ENCODE results near the gene ATP7B. TPM values are rescaled to one million over a fixed set of nuclear protein-coding genes. Genes with fewer than 3 reads are reported as not detected.

ATP7B gene
- total and polyA plus RNA-seq, 2 of the 4 experiments (the other 2 are of a cell fraction), result 2.7 to 2.9 TPM

DNA sequence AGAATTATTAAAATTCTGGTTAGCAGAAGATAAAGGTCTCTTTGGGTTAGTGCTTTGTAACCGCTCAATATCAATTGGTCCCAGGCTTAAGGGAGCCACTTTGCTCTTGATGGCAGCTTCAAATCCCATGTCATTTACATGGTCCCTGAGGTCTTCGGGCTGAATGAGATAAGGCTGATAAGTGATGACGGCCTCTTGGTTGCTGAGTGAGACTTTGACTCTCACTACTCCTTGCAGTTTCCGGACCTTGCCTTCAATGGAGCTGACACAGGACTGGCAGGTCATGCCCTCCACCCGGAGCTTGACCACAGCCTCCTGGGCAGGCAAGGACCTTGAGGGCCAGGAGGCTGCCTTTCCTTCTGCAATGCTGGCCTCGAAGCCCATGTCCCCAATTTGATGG lies 36.8 kb downstream of the ATP7B start:
- Histone ChIP-seq H3K79me1 (ENCODE audit: low read depth in 1 of 2, low read length in 2 of 2) (no peaks in the 10 kb centered on the region), H3K9me3 (ENCODE audit: control insufficient read depth, insufficient read depth, low read length) (no peaks in the 10 kb centered on the region), H3K27me3 (ENCODE audit: control insufficient read depth, insufficient read depth, low read length) (peaks cover 3% of the 10 kb centered on the region; the same call in 1 of the 2 replicates), H2BK5ac (ENCODE audit: low read depth, low read length, poor library complexity, severe bottlenecking) (no peak overlapping the region), H3K4me1 (ENCODE audit: control insufficient read depth, insufficient read depth, low read length) (no peaks in the 10 kb centered on the region), H2BK15ac (ENCODE audit: low read depth, low read length) (no peak overlapping the region), H2BK20ac (ENCODE audit: low read depth, low read length) (no peak overlapping the region), H2AK5ac (ENCODE audit: low read depth, low read length) (no peak overlapping the region), H4K5ac (ENCODE audit: low read depth, low read length) (no peak overlapping the region), H4K91ac (ENCODE audit: insufficient read depth, low read depth, low read length) (no peak overlapping the region), H2AK9ac (replicated peaks; ENCODE audit: low read depth, low read length, poor library complexity) (no peak overlapping the region), H4K8ac (ENCODE audit: low read depth in 2 of 2, low read length in 2 of 2) (no peak overlapping the region), H3K9me1 (ENCODE audit: insufficient read depth, low read length) (no peaks in the 10 kb centered on the region), H2BK120ac (ENCODE audit: low read depth, low read length) (no peak overlapping the region), H3K27ac (ENCODE audit: insufficient read depth, low read length) (no peak overlapping the region), H3K4me2 (ENCODE audit: low read depth, low read length) (no peak overlapping the region), H3K4ac (ENCODE audit: low read depth, low read length) (no peak overlapping the region), H3K36me3 (ENCODE audit: control insufficient read depth, insufficient read depth, low read length) (no peaks in the 10 kb centered on the region), H3K4me3 (ENCODE audit: insufficient read depth, low read depth, low read length) (no peak overlapping the region), H4K20me1 (ENCODE audit: insufficient read depth, low read length) (no peaks in the 10 kb centered on the region), H3K56ac (ENCODE audit: extremely low read depth, insufficient read depth, low read length) (no peak overlapping the region), H3K14ac (replicated peaks; ENCODE audit: low read depth, low read length) (no peak overlapping the region), H3K9ac (ENCODE audit: low read depth, low read length) (no peak overlapping the region), H3K23ac (ENCODE audit: low read depth, low read length) (no peak overlapping the region), H2AFZ (replicated peaks; ENCODE audit: low read length, poor library complexity) (no peak overlapping the region), H3K18ac (ENCODE audit: low read depth, low read length) (no peak overlapping the region)
- ATAC-seq (ENCODE audit: low read depth) (no peak), DNase-seq (no peak)
- WGBS, 2 experiments (ENCODE audit: extremely low coverage in 2 of 2, insufficient read length in 1 of 2), result 83% methylated on average over 3 of the region's 6 CpGs; no CpG with 5 or more reads in 1 of the 2 experiments
- no peak for TF ChIP-seq MXI1 (IDR thresholded peaks at IDR 0.05; ENCODE audit: borderline replicate concordance, low read depth, low read length)
- TF ChIP-seq CEBPB (IDR thresholded peaks at IDR 0.05; ENCODE audit: low read depth, low read length), result no peak
- TF ChIP-seq FOS (IDR thresholded peaks at IDR 0.05; ENCODE audit: low read depth, low read length), result no peak
- TF ChIP-seq NFE2L2 (IDR thresholded peaks at IDR 0.05; ENCODE audit: low read depth, low read length), result no peak
- no peak for TF ChIP-seq MAFK (IDR thresholded peaks at IDR 0.05; ENCODE audit: low read depth, low read length)
- no peak for TF ChIP-seq BHLHE40 (IDR thresholded peaks at IDR 0.05; ENCODE audit: low read depth, low read length)
- no peak for TF ChIP-seq RAD21 (IDR thresholded peaks at IDR 0.05; ENCODE audit: low read length)
- TF ChIP-seq RFX5 (IDR thresholded peaks at IDR 0.05; ENCODE audit: low read depth, low read length), result no peak
- TF ChIP-seq, protein P1, sequence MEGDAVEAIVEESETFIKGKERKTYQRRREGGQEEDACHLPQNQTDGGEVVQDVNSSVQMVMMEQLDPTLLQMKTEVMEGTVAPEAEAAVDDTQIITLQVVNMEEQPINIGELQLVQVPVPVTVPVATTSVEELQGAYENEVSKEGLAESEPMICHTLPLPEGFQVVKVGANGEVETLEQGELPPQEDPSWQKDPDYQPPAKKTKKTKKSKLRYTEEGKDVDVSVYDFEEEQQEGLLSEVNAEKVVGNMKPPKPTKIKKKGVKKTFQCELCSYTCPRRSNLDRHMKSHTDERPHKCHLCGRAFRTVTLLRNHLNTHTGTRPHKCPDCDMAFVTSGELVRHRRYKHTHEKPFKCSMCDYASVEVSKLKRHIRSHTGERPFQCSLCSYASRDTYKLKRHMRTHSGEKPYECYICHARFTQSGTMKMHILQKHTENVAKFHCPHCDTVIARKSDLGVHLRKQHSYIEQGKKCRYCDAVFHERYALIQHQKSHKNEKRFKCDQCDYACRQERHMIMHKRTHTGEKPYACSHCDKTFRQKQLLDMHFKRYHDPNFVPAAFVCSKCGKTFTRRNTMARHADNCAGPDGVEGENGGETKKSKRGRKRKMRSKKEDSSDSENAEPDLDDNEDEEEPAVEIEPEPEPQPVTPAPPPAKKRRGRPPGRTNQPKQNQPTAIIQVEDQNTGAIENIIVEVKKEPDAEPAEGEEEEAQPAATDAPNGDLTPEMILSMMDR (conservative IDR thresholded peaks at IDR 0.05; ENCODE audit: low read depth, low read length), result no peak
- no peak for TF ChIP-seq USF2 (IDR thresholded peaks at IDR 0.05; ENCODE audit: low read depth, low read length)
- TF ChIP-seq SMC3 (IDR thresholded peaks at IDR 0.05; ENCODE audit: low read depth, low read length), result no peak
- dilution Hi-C loops (cut with HindIII; ENCODE audit: low sequenced_read_pairs, unreplicated experiment), result no loop called here
- no TSS peak for BruUV-seq (replicated peaks)
- ChIA-PET CTCF (no interaction called here), POLR2A (ENCODE audit: unreplicated experiment) (no interaction called here)
- intact Hi-C loops (cut with micrococcal nuclease), result no loop called here
- in situ Hi-C loops (cut with MboI; ENCODE audit: low sequenced_read_pairs), result no loop called here

Data from IMR-90 (cell line).